GM21367 (cell line): ENCODE results near the gene PRAMEF17.
"Not testable (repeated sequence)": the region's sequence is repeated elsewhere in the genome, so short reads cannot be mapped to it uniquely, and the experiment has no call there.

ENCODE experiments used
- ATAC-seq: cut with Tn5 transposase; IDR thresholded peaks from one replicate; pipeline ENCODE4 v1.9.1; 2021; ENCODE audit not compliant: unreplicated experiment

The PRAMEF17 gene

GRCh38 chr1:13389332-13389731 lies at the start of gene PRAMEF17:
TSS of gene PRAMEF17 (plus strand) at chr1:13389632. CDS start at chr1:13389658, 26 bp downstream.
- ATAC-seq: not testable (repeated sequence)

GRCh38 chr1:13342496-13342895 lies 46.9 kb upstream of the PRAMEF17 start:
- not testable (repeated sequence) for ATAC-seq

GRCh38 chr1:13347034-13347433 lies 42.4 kb upstream of the PRAMEF17 start, which contains the start of gene PRAMEF14:
TSS of gene PRAMEF14 (minus strand) at chr1:13347134. CDS start at chr1:13345314, 1,820 bp downstream.
- not testable (repeated sequence) for ATAC-seq

GRCh38 chr1:13353476-13353875 lies 36.0 kb upstream of the PRAMEF17 start:
- not testable (repeated sequence) for ATAC-seq

- not testable (repeated sequence) for ATAC-seq
Measured at GRCh38 chr1:13354475-13354874, 35.0 kb upstream of the PRAMEF17 start.

- ATAC-seq: not testable (repeated sequence)
Measured at GRCh38 chr1:13356774-13357173, 32.7 kb upstream of the PRAMEF17 start.

GRCh38 chr1:13362364-13362763 lies 27.1 kb upstream of the PRAMEF17 start:
- not testable (repeated sequence) for ATAC-seq

GRCh38 chr1:13364928-13365327 lies 24.5 kb upstream of the PRAMEF17 start:
- not testable (repeated sequence) for ATAC-seq

- not testable (repeated sequence) for ATAC-seq
Measured at GRCh38 chr1:13366536-13366935, 22.9 kb upstream of the PRAMEF17 start.

GRCh38 chr1:13368544-13368943 lies 20.9 kb upstream of the PRAMEF17 start:
- not testable (repeated sequence) for ATAC-seq

GRCh38 chr1:13378983-13379382 lies 10.4 kb upstream of the PRAMEF17 start:
- not testable (repeated sequence) for ATAC-seq

GRCh38 chr1:13380380-13380779 lies 9.1 kb upstream of the PRAMEF17 start:
- ATAC-seq: not testable (repeated sequence)

- not testable (repeated sequence) for ATAC-seq
Measured at GRCh38 chr1:13393004-13393403, 3.6 kb downstream of the PRAMEF17 start.

GRCh38 chr1:13394761-13395160 lies 5.3 kb downstream of the PRAMEF17 start:
- not testable (repeated sequence) for ATAC-seq

- ATAC-seq: not testable (repeated sequence)
Measured at GRCh38 chr1:13395311-13395710, 5.9 kb downstream of the PRAMEF17 start.

GRCh38 chr1:13407811-13408210 lies 18.4 kb downstream of the PRAMEF17 start:
- ATAC-seq: no peak

GRCh38 chr1:13410150-13410549 lies 20.7 kb downstream of the PRAMEF17 start, which contains the start of gene PRAMEF20:
TSS of gene PRAMEF20 (plus strand) at chr1:13410450. CDS start at chr1:13416355, 5,905 bp downstream.
- not testable (repeated sequence) for ATAC-seq

GRCh38 chr1:13430495-13430894 lies 41.1 kb downstream of the PRAMEF17 start:
- no peak for ATAC-seq

GRCh38 chr1:13432251-13432650 lies 42.8 kb downstream of the PRAMEF17 start:
- ATAC-seq: no peak

GRCh38 chr1:13433694-13434358 lies 44.4 kb downstream of the PRAMEF17 start:
- not testable (repeated sequence) for ATAC-seq

GRCh38 chr1:13435458-13435857 lies 46.0 kb downstream of the PRAMEF17 start:
- no peak for ATAC-seq

GRCh38 chr1:13439104-13439783 lies 49.8 kb downstream of the PRAMEF17 start:
- ATAC-seq: not testable (repeated sequence)
